Common myeloid progenitor, CD34-positive (primary cell): ENCODE results near the gene SLIT1.

Experiments
- CTCF ChIA-PET: fragments of 350-600 bp; sonication (Branson Sonifier 250); formaldehyde crosslinking; loops from one replicate; lab custom pipeline; 2021; ENCODE audit warnings: antibody characterized with exemption; lab: Charles Lee
- POLR2A ChIA-PET: fragments of 350-600 bp; sonication (Branson Sonifier 250); formaldehyde crosslinking; loops from one replicate; lab custom pipeline; 2021; ENCODE audit warnings: antibody characterized with exemption; lab: Charles Lee
- DNase-seq, 3 donors: peaks; one replicate each; pipeline versions ENCODE4 v3.0.0 to v3.0.0-alpha.2; 2013
- H3K27ac ChIP-seq, 2 experiments: 1 replicate in 1 of 2; 2 replicates in 1 of 2; pipeline ENCODE4 v1.7.0; 2013; ENCODE audit warnings: inconsistent platforms in 2 of 2, low read length in 2 of 2, mild to moderate bottlenecking in 2 of 2, low read depth in 1 of 2, moderate library complexity in 1 of 2; ENCODE audit not compliant: severe bottlenecking in 2 of 2, insufficient read depth in 1 of 2, poor library complexity in 1 of 2
- H3K27me3 ChIP-seq, 5 experiments: replicated peaks in 2 of 5; 1 replicate in 3 of 5; 2 replicates in 2 of 5; pipeline versions ENCODE4 v1.6.1 to v1.7.0; 2013; ENCODE audit warnings: low read length in 4 of 5, mild to moderate bottlenecking in 2 of 5, moderate library complexity in 2 of 5, inconsistent platforms in 1 of 5; ENCODE audit not compliant: insufficient read depth in 5 of 5, control insufficient read depth in 4 of 5
- H3K36me3 ChIP-seq, 4 experiments: 1 replicate in 2 of 4; 2 replicates in 2 of 4; pipeline versions ENCODE4 v1.6.1 to v1.7.0; 2013; ENCODE audit warnings: low read length in 3 of 4, control low read depth in 1 of 4, mild to moderate bottlenecking in 1 of 4; ENCODE audit not compliant: control insufficient read depth in 4 of 4, insufficient read depth in 4 of 4
- H3K4me1 ChIP-seq, 4 experiments: 1 replicate in 3 of 4; 2 replicates in 1 of 4; pipeline versions ENCODE4 v1.6.1 to v1.7.1; 2013; ENCODE audit warnings: low read length in 3 of 4, mild to moderate bottlenecking in 3 of 4, control low read depth in 1 of 4, inconsistent platforms in 1 of 4, moderate library complexity in 1 of 4; ENCODE audit not compliant: control insufficient read depth in 4 of 4, insufficient read depth in 4 of 4; ENCODE audit errors: control extremely low read depth in 1 of 4
- H3K4me3 ChIP-seq, 7 experiments: 1 replicate in 4 of 7; 2 replicates in 3 of 7; pipeline versions ENCODE4 v1.5.1 to v1.7.0; 2013; ENCODE audit warnings: mild to moderate bottlenecking in 7 of 7, low read length in 6 of 7, moderate library complexity in 6 of 7, inconsistent platforms in 2 of 7, low read depth in 2 of 7, control low read depth in 1 of 7; ENCODE audit not compliant: insufficient read depth in 4 of 7, control insufficient read depth in 1 of 7; ENCODE audit errors: extremely low read depth in 1 of 7
- H3K9me3 ChIP-seq, 5 experiments: 1 replicate in 4 of 5; 2 replicates in 1 of 5; pipeline versions ENCODE4 v1.6.1 to v1.7.1; 2013; ENCODE audit warnings: low read length in 4 of 5, mild to moderate bottlenecking in 2 of 5, inconsistent platforms in 1 of 5, low read depth in 1 of 5, moderate library complexity in 1 of 5; ENCODE audit not compliant: control insufficient read depth in 4 of 5, insufficient read depth in 2 of 5; ENCODE audit errors: control extremely low read depth in 1 of 5
- WGBS: methylation state at CpG from one replicate; pipeline ENCODE4 v1.1.5; 2013; ENCODE audit not compliant: insufficient coverage; 5-methylcytosine and 5-hydroxymethylcytosine counted together

The SLIT1 gene

DNA sequence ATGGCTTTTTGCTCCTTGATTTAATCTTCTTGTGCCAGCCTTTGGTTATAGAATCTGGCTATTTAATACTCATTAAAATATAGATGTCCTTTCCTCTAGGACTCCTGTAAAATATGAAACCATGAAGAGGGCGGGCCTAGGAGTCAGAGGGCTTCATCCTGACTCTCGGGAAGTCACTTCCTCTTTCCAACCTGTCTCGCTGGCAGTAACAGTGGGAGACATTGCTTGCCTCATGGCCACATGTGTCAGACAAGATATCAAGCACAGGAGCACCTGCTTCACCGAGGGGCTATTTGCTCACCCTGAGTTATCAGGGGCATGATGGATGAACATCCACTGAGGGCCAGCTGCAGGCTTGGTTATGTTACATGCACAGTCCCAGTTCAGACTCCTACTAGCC lies 31.0 kb downstream of the SLIT1 start:
- Histone ChIP-seq H3K36me3 (no peaks in the 10 kb centered on the region), H3K9me3 (no peaks in the 10 kb centered on the region), H3K27ac (no peak overlapping the region), H3K4me1 (peaks cover 0 to 4% (median 0%) of the 10 kb centered on the region in 4 experiments), H3K4me3 (no peak overlapping the region), H3K27me3 (peaks cover 0 to 17% (median 1%) of the 10 kb centered on the region in 5 experiments)
- no peak for DNase-seq
- CTCF ChIA-PET = interaction anchor here (0.7 to 1.6 kb wide), 3 partner anchors 56 to 75 kb away, joined by 3 to 4 read pairs (median 3); no protein-coding TSS in a partner anchor
- WGBS = 86% methylated on average over 3 of the region's 4 CpGs
- POLR2A ChIA-PET = no interaction called here

DNA sequence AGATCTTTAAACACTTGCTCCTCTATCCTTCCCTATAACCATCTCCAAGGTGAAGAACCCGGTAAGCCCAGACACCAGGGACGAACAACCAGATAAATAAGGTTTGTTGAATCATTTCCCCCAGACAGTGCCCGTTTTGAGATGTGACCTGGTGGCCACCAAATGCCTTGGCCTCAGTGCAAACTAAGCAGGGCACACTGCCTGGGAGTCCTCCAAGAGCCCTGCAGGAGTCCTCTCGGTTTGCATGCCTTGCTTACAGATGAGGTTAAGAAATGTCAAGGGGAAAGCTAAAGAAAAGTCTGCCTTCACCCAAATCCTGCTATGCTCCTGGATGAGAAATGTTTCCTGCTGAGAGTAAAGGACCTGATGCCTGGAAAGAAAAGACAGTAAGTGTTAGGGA lies 31.6 kb downstream of the SLIT1 start:
- CTCF ChIA-PET = interaction anchor here (1.6 kb wide), 1 partner anchor 73 kb away, joined by 4 read pairs; no protein-coding TSS in a partner anchor
- Histone ChIP-seq H3K9me3 (no peaks in the 10 kb centered on the region), H3K4me1 (peaks cover 0 to 4% (median 0%) of the 10 kb centered on the region in 4 experiments), H3K27me3 (peaks cover 0 to 18% (median 1%) of the 10 kb centered on the region in 5 experiments), H3K36me3 (no peaks in the 10 kb centered on the region), H3K27ac (no peak overlapping the region), H3K4me3 (no peak overlapping the region)
- POLR2A ChIA-PET = no interaction called here
- WGBS = 89% methylated on average over 3 of the region's 4 CpGs
- no peak for DNase-seq

DNA sequence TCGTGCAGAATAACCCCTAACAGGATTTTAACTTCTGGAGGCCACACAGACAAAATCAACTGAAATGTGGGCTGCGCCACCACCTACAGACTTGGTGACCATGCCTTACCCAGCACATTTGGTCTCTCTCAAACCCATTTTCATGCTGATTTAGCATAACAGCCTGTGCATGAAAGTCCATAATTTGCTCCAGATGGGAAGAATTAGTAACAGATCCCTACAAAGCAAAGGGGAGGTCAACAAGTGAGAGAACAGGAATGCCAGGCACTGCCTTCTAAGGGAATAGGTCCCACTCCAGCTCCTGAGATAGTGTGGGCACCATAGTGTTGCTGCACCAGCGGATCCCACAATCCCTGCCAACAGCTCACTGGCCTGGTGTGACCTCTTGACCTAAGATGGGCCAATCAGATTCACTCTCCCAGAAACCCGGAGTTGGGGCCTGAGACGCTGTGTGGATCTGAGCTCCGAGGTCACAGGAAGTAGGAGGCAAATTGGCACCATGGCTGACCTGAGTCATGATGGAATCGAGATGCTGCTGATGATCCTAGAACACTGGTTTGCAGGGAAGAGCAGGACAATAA lies 32.4 kb downstream of the SLIT1 start:
- Histone ChIP-seq H3K9me3 (no peaks in the 10 kb centered on the region), H3K4me1 (peaks cover 0 to 4% (median 0%) of the 10 kb centered on the region in 4 experiments), H3K4me3 (no peak overlapping the region), H3K36me3 (no peaks in the 10 kb centered on the region), H3K27me3 (peaks cover 0 to 18% (median 1%) of the 10 kb centered on the region in 5 experiments), H3K27ac (no peak overlapping the region)
- CTCF ChIA-PET = interaction anchor here (1.1 kb wide), 1 partner anchor 39 kb away, joined by 3 read pairs; no protein-coding TSS in a partner anchor
- WGBS = 95% methylated on average over 7 of the region's 7 CpGs
- no peak for DNase-seq
- POLR2A ChIA-PET = no interaction called here

DNA sequence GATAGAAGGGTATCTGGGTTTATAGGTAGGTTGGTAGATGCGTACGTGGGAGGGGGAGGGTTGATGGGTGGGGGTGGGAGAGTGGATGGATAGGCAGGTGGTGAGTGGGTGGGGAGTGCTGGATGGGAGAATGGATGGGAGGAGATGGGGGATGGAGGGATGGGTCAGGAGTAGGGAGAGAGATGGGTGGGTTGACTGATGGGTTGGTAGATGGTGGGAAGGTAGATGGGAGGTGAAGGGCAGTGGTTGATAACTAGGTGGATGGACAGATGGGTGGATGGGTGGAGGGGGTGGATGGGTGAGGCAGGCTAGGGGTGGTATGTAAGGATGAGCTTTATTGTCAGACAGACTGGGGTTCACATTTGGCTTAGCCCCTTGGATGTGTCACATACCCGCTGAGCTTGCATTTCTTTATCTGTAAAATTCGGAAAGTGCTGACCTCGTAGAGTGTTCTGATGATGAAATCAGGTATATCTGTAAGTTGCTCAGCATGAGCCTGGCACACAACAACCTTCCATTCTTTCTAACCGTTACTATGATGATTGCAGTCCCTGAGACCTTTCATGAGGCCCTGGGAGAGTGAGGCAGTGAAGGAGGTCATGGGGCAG lies 34.3 kb downstream of the SLIT1 start:
- Histone ChIP-seq H3K27ac (no peak overlapping the region), H3K9me3 (no peaks in the 10 kb centered on the region), H3K4me1 (no peaks in the 10 kb centered on the region), H3K4me3 (no peak overlapping the region), H3K36me3 (no peaks in the 10 kb centered on the region), H3K27me3 (peaks cover 0 to 18% (median 1%) of the 10 kb centered on the region in 5 experiments)
- ChIA-PET CTCF (interaction anchor here (2.0 kb wide), 1 partner anchor 13 kb away, joined by 5 read pairs; no protein-coding TSS in a partner anchor), POLR2A (no interaction called here)
- WGBS = 96% methylated on average over 2 of the region's 6 CpGs
- DNase-seq = no peak

DNA sequence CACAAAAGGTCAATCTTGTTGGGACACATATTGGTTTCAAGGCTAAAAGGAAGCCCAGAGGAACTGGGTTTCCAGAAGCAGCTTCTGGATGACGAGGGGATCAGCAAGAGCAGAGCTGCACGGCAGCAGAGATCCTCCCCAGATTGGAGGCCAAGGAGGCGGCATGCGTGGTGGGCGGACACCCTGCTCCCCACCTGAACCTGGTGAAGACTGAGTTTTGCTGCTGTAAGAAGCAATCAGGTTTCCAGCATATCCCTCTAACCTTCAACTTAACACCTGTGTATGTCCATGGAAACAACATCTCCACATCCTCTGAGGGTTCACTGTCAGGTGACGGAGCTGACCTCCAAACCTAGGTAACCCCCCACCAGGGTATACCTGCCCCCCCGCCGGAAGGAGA lies 35.1 kb downstream of the SLIT1 start:
- no peak overlapping the region for H3K4me3 ChIP-seq
- CTCF ChIA-PET = interaction anchor here (0.6 to 2.0 kb wide), 2 partner anchors 13 to 53 kb away, joined by 4 to 5 read pairs; no protein-coding TSS in a partner anchor
- WGBS = 94% methylated on average over 6 of the region's 8 CpGs
- no peaks in the 10 kb centered on the region for H3K9me3 ChIP-seq
- no peaks in the 10 kb centered on the region for H3K36me3 ChIP-seq
- no peak overlapping the region for H3K27ac ChIP-seq
- peaks cover 0 to 18% (median 1%) of the 10 kb centered on the region in 5 experiments for H3K27me3 ChIP-seq
- no peak for DNase-seq
- POLR2A ChIA-PET = interaction anchor here (0.7 kb wide), 1 partner anchor 175 kb away, joined by 4 read pairs; no protein-coding TSS in a partner anchor
- no peaks in the 10 kb centered on the region for H3K4me1 ChIP-seq

DNA sequence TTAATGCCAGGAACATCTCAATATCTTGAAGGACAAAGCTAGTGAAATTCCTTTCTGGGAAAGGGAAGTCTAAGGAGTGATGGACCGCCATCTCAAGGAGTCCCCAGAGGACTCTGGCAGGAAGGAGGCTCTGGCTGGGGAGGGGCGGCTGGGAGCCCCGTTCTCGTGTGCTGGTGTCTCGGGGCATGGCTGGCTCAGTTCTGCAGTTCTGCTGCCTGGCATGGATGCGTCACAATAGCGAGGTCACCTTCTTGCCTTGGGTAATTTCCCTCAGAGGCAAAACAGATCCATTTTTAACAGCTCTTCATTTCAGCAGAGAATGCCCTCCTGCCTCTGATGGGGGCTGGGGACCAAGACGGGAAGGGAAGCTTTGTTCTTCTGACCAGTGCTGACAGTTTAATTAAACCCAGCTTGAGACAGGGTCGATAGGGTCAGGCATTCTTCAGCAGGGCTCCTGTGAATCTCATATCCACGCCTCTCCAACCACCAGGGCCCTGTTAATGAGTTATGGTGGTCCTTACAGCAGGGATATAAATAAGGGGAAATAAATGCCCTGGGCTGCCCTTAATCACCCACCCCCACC lies 35.7 kb downstream of the SLIT1 start:
- H3K27me3 ChIP-seq = peaks cover 0 to 18% (median 0%) of the 10 kb centered on the region in 5 experiments
- H3K4me3 ChIP-seq = no peak overlapping the region
- CTCF ChIA-PET = interaction anchor here (0.6 to 2.0 kb wide), 4 partner anchors 12 to 77 kb away, joined by 3 to 5 read pairs (median 4); no protein-coding TSS in a partner anchor
- POLR2A ChIA-PET = interaction anchor here (0.7 kb wide), 1 partner anchor 175 kb away, joined by 4 read pairs; no protein-coding TSS in a partner anchor
- H3K27ac ChIP-seq = no peak overlapping the region
- H3K4me1 ChIP-seq = no peaks in the 10 kb centered on the region
- no peaks in the 10 kb centered on the region for H3K9me3 ChIP-seq
- no peaks in the 10 kb centered on the region for H3K36me3 ChIP-seq
- no peak for DNase-seq
- 74% methylated on average over 9 of the region's 10 CpGs for WGBS
